PC-3 (cell line): ENCODE data around the gene PNCK. TPM values are rescaled to one million over a fixed set of nuclear protein-coding genes. Genes with fewer than 3 reads are reported as not detected.

Experiments used
- ATAC-seq: fragments of 200-7000 bp; cut with Tn5 transposase; 2 replicates; pipeline ENCODE4 v1.9.1; 2020; ENCODE audit warnings: mild to moderate bottlenecking, moderate library complexity
- Bru-seq: library from RNA; stranded (reverse); fragments of 400-500 nt; gene quantifications from one replicate; lab custom pipeline; 2021; lab: Mats Ljungman, UMichigan
- BruChase-seq, 2 experiments: library from RNA; stranded (reverse); fragments of 400-500 nt; gene quantifications; one replicate each; lab custom pipeline; 2021; lab: Mats Ljungman, UMichigan
- BruUV-seq: library from RNA; stranded (reverse); fragments of 400-500 nt; replicated peaks from 2 replicates; lab custom pipeline; 2021; lab: Mats Ljungman, UMichigan
- CTCF ChIA-PET: fragments of 300-600 bp; sonication (Branson Sonifier 250); formaldehyde crosslinking; loops from one replicate; lab custom pipeline; 2022; ENCODE audit warnings: antibody characterized with exemption; lab: Charles Lee
- POLR2A ChIA-PET: fragments of 300-600 bp; sonication (Branson Sonifier 250); formaldehyde crosslinking; loops from one replicate; lab custom pipeline; 2022; ENCODE audit warnings: antibody characterized with exemption; ENCODE audit not compliant: unreplicated experiment; lab: Charles Lee
- DNase-seq: peaks from one replicate; pipeline ENCODE4 v3.0.0-alpha.2; 2015
- H2AFZ ChIP-seq: fragments of 300-600 bp; sonication (generic); 2 replicates; pipeline ENCODE4 v1.6.0; 2016; ENCODE audit warnings: antibody characterized with exemption, low read length
- H3F3A ChIP-seq: fragments of 300-600 bp; sonication (generic); one replicate; pipeline ENCODE4 v1.6.0; 2017; ENCODE audit warnings: antibody characterized with exemption, low read length, control low read depth, mild to moderate bottlenecking; ENCODE audit not compliant: unreplicated experiment
- H3K27ac ChIP-seq: fragments of 300-600 bp; sonication (generic); 2 replicates; pipeline ENCODE4 v1.5.1; 2016; ENCODE audit warnings: mild to moderate bottlenecking, low read length
- H3K27me3 ChIP-seq: fragments of 300-600 bp; sonication (generic); 2 replicates; pipeline ENCODE4 v1.6.1; 2016; ENCODE audit warnings: low read length, mixed read lengths
- H3K36me3 ChIP-seq: fragments of 300-600 bp; sonication (generic); 2 replicates; pipeline ENCODE4 v1.6.1; 2016; ENCODE audit warnings: low read depth, mixed run types, low read length, mixed read lengths
- H3K4me1 ChIP-seq: fragments of 300-600 bp; sonication (generic); 2 replicates; pipeline ENCODE4 v1.5.1; 2016; ENCODE audit warnings: low read length; ENCODE audit not compliant: insufficient read depth
- H3K4me2 ChIP-seq: fragments of 300-600 bp; sonication (generic); 2 replicates; pipeline ENCODE4 v1.6.0; 2016; ENCODE audit warnings: low read length
- H3K4me3 ChIP-seq: fragments of 300-600 bp; sonication (generic); 2 replicates; pipeline ENCODE4 v1.5.1; 2016; ENCODE audit warnings: mild to moderate bottlenecking, low read length, mixed read lengths
- H3K79me2 ChIP-seq: fragments of 300-600 bp; sonication (generic); 2 replicates; pipeline ENCODE4 v1.6.1; 2017; ENCODE audit warnings: low read length, mixed read lengths
- H3K9ac ChIP-seq: fragments of 300-600 bp; sonication (generic); 2 replicates; pipeline ENCODE4 v1.6.0; 2016; ENCODE audit warnings: mild to moderate bottlenecking, low read length
- H3K9me2 ChIP-seq: fragments of 300-600 bp; sonication (generic); replicated peaks from 2 replicates; pipeline ENCODE4 v1.6.1; 2016; ENCODE audit warnings: mixed run types, low read length, mixed read lengths
- H3K9me3 ChIP-seq: fragments of 300-600 bp; sonication (generic); 2 replicates; pipeline ENCODE4 v1.6.1; 2016; ENCODE audit warnings: low read length, mixed read lengths
- H4K20me1 ChIP-seq: fragments of 300-600 bp; sonication (generic); 2 replicates; pipeline ENCODE4 v1.6.1; 2016; ENCODE audit warnings: low read length, mixed read lengths
- EZH2 ChIP-seq: fragments of 300-600 bp; sonication (generic); IDR thresholded peaks from one replicate; pipeline ENCODE4 v1.6.1; 2017; ENCODE audit warnings: antibody characterized with exemption, mild to moderate bottlenecking, low read length; ENCODE audit not compliant: unreplicated experiment
- EZH2phosphoT487 ChIP-seq: fragments of 300-600 bp; sonication (generic); IDR thresholded peaks from 2 replicates; pipeline ENCODE4 v1.6.1; 2018; ENCODE audit warnings: mild to moderate bottlenecking, antibody characterized with exemption, low read length, borderline replicate concordance
- intact Hi-C: fragments of 100-400 bp; cut with micrococcal nuclease; formaldehyde crosslinking; loops from 2 replicates; pipeline ENCODE4 v1.9.0; 2023
- long read RNA-seq: library from polyadenylated mRNA; unstranded; transcript quantifications from one replicate; pipeline ENCODE4 v2.0.0, GENCODE V29; 2021; ENCODE audit not compliant: unreplicated experiment
- total RNA-seq: library from RNA; depleted of rRNA; stranded (reverse); fragments of >200 nt; gene quantifications from 2 replicates; pipeline ENCODE4 v1.2.3, GENCODE V29; 2014; rRNA removed
- TF ChIP-seq, protein P1 (sequence below): fragments of 300-600 bp; sonication (generic); conservative IDR thresholded peaks from 2 replicates; pipeline ENCODE4 v1.5.1; 2017; ENCODE audit warnings: antibody characterized with exemption, low read depth, mild to moderate bottlenecking, low read length

The PNCK gene
- total RNA-seq (1.0 and 3.3 TPM in 2 replicates), Bru-seq, nascent RNA (percentile 26 among the genes with signal in this experiment), BruChase-seq, experiment 1, labeled RNA remaining after a 6-hour chase (percentile 38 among the genes with signal in this experiment), BruChase-seq, experiment 2, labeled RNA remaining after a 2-hour chase (percentile 29 among the genes with signal in this experiment)
- long read RNA-seq, partial matches to known transcripts, result 0 of 4 reads
- long read RNA-seq, other reads (novel, unspliced or antisense), result 4 of 4 reads

DNA sequence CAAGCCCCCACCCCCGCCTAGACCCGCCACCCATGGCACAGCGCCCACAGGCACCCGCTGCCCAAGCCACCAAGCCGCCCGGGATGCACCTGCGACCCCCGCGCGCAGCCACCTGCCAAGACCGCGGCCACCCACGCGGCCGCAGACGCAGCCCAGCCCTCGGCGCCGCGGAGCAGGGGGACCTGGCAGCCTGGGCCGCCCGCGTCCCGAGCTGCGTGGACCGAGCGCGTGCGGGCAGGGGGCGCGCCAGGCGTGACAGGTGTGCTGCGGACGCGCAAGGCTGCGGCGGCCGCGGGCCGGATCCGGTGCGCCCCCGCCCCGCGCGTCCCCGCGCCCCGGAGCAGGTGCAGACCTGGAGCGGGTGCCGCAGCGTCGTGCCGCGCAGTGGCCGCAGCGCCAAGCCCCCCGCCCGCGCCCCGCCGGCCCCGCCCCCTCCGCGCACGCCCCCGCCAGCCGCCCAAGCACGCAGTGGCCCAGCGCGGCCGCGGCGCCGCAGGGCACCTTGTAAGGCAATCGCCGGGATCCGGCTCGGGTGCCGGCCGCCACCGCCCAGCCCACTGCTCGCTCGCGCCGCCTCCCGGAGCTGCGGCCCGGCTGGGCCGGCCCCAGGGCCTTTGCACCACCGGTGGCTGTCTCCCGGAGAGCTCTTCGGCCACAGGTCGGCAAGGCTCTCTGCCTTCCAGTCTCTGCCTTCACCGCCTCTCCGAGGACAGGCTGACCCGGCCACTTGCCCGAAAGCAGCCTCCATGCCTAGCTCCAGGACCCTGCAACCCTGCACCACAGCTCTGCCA, at the start of gene PNCK:
PNCK (minus strand) TSS at position 386 of the 791 bp plus-strand sequence. CDS start 737 bp downstream, outside the sequence.
- Histone ChIP-seq H3F3A (no peaks in the 10 kb centered on the region), H3K9ac (no peak within 1 kb of the TSS), H3K9me2 (no peaks in the 10 kb centered on the region), H2AFZ (no peak within 1 kb of the TSS), H4K20me1 (no peaks in the 10 kb centered on the region), H3K27me3 (no peaks in the 10 kb centered on the region), H3K27ac (no peak within 1 kb of the TSS), H3K9me3 (no peaks in the 10 kb centered on the region), H3K4me2 (no peak within 1 kb of the TSS), H3K4me1 (no peaks in the 10 kb centered on the region), H3K79me2 (no peaks in the 10 kb centered on the region), H3K36me3 (no peaks in the 10 kb centered on the region), H3K4me3 (no peak within 1 kb of the TSS)
- BruUV-seq, result no TSS peak
- CTCF ChIA-PET, result no interaction called here
- DNase-seq, result no peak
- TF ChIP-seq EZH2phosphoT487, result no peak
- TF ChIP-seq, protein P1, sequence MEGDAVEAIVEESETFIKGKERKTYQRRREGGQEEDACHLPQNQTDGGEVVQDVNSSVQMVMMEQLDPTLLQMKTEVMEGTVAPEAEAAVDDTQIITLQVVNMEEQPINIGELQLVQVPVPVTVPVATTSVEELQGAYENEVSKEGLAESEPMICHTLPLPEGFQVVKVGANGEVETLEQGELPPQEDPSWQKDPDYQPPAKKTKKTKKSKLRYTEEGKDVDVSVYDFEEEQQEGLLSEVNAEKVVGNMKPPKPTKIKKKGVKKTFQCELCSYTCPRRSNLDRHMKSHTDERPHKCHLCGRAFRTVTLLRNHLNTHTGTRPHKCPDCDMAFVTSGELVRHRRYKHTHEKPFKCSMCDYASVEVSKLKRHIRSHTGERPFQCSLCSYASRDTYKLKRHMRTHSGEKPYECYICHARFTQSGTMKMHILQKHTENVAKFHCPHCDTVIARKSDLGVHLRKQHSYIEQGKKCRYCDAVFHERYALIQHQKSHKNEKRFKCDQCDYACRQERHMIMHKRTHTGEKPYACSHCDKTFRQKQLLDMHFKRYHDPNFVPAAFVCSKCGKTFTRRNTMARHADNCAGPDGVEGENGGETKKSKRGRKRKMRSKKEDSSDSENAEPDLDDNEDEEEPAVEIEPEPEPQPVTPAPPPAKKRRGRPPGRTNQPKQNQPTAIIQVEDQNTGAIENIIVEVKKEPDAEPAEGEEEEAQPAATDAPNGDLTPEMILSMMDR, result no peak
- no peak for TF ChIP-seq EZH2
- no peak for ATAC-seq
- intact Hi-C loops, result no loop called here
- POLR2A ChIA-PET, result no interaction called here

DNA sequence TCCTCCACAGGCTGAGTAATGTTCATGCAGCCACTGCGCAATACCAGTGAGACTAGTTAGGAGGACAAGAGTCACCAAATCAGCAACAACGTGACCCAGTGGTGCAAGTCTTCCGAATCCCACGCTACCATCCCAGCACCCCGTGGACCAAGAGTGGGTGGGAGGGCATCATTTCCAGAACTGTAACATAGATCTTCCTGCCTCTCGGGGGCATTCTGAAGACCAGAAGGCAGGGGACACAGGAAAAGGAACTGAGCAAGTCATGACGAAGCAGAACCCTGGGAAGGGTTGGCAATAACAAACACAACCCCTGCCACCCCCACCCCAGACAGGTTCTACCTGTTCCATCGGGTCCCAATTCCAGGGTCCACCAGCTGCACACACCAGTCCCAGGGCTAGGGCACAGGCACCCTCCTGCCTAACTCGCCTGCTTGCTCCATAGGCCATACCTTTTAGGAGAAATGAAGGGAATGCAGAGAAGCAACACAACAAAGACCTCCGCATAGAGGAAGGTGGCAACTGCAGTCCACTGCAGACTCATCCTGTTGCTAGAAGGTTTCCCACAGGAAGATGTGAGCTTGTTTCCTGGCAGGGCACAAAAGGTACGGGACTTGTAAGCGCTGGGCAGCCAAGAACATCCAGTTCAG, 49.2 kb upstream of the PNCK start:
- POLR2A ChIA-PET, result no interaction called here
- no peaks in the 10 kb centered on the region for H3F3A ChIP-seq
- peaks cover 30% of the 10 kb centered on the region for H3K4me1 ChIP-seq
- no peaks in the 10 kb centered on the region for H3K9me3 ChIP-seq
- H3K27me3 ChIP-seq, result no peaks in the 10 kb centered on the region
- intact Hi-C loops, result loop anchor here (2.0 kb wide), 1 partner anchor 14 kb away; no protein-coding TSS in a partner anchor
- H3K79me2 ChIP-seq, result peaks cover 91% of the 10 kb centered on the region
- peaks cover 34% of the 10 kb centered on the region for H3K36me3 ChIP-seq
- peaks cover 16% of the 10 kb centered on the region; the same call in 1 of the 2 replicates for H4K20me1 ChIP-seq
- H2AFZ ChIP-seq, result no peak overlapping the region
- CTCF ChIA-PET, result no interaction called here
- BruUV-seq, result no TSS peak
- no peaks in the 10 kb centered on the region for H3K9me2 ChIP-seq
- peak overlapping the region; percentile 92 for H3K4me3 ChIP-seq
- DNase-seq (peak; percentile 74), ATAC-seq (no peak)
- TF ChIP-seq EZH2 (no peak), EZH2phosphoT487 (no peak)
- TF ChIP-seq, protein P1, result no peak
- H3K9ac ChIP-seq, result peak overlapping the region; percentile 97
- H3K27ac ChIP-seq, result peak overlapping the region; percentile 92
- peak overlapping the region; percentile 93 for H3K4me2 ChIP-seq
